WTC11 (cell line): ENCODE measurements around the gene SPATA17. TPM values are rescaled to one million over a fixed set of nuclear protein-coding genes. Genes with fewer than 3 reads are reported as not detected.

Experiments
- ATAC-seq: fragments of 200-7000 bp; cut with Tn5 transposase; 2 replicates; pipeline ENCODE4 v1.10.0; 2021; ENCODE audit warnings: mild to moderate bottlenecking, moderate library complexity
- CTCF ChIA-PET: fragments of 300-600 bp; sonication (Branson Sonifier 250); formaldehyde crosslinking; loops from one replicate; lab custom pipeline; 2021; ENCODE audit warnings: antibody characterized with exemption; lab: Charles Lee
- POLR2A ChIA-PET: fragments of 350-600 bp; sonication (Branson Sonifier 250); formaldehyde crosslinking; loops from one replicate; lab custom pipeline; 2021; ENCODE audit warnings: antibody characterized with exemption; lab: Charles Lee
- DNase-seq: peaks from one replicate; pipeline ENCODE4 v3.0.0; 2021; ENCODE audit warnings: low spot score
- H3K27ac Mint-ChIP-seq: 2 replicates; pipeline ENCODE4 v1.8.0; 2021; ENCODE audit warnings: mixed read lengths
- H3K27me3 Mint-ChIP-seq: 2 replicates; pipeline ENCODE4 v1.8.0; 2021; ENCODE audit warnings: low read depth, mild to moderate bottlenecking, moderate library complexity, mixed read lengths
- H3K36me3 Mint-ChIP-seq: 2 replicates; pipeline ENCODE4 v1.8.0; 2021; ENCODE audit warnings: mixed read lengths
- H3K4me1 Mint-ChIP-seq: 2 replicates; pipeline ENCODE4 v1.8.0; 2022; ENCODE audit warnings: mixed read lengths
- H3K4me3 Mint-ChIP-seq: 2 replicates; pipeline ENCODE4 v1.8.0; 2021; ENCODE audit warnings: mild to moderate bottlenecking, moderate library complexity, mixed read lengths
- H3K9me3 Mint-ChIP-seq: 2 replicates; pipeline ENCODE4 v1.8.0; 2021; ENCODE audit warnings: mixed read lengths
- CREM ChIP-seq: sonication (generic); formaldehyde crosslinking; IDR thresholded peaks from 2 replicates; pipeline ENCODE4 v1.8.1; 2022; ENCODE audit warnings: mild to moderate bottlenecking, missing genetic modification reagents, moderate library complexity
- ELF4 ChIP-seq: sonication (generic); formaldehyde crosslinking; IDR thresholded peaks from 2 replicates; pipeline ENCODE4 v1.8.1; 2022; ENCODE audit warnings: low read depth, mild to moderate bottlenecking, moderate library complexity, missing genetic modification reagents
- EMX1 ChIP-seq: fragments of 250-450 bp; sonication (Bioruptor Pico); IDR thresholded peaks from 2 replicates; pipeline ENCODE4 v1.8.0; 2021; ENCODE audit warnings: mild to moderate bottlenecking
- ESRRA ChIP-seq: sonication (generic); formaldehyde crosslinking; IDR thresholded peaks from 2 replicates; pipeline ENCODE4 v1.8.1; 2022; ENCODE audit warnings: mild to moderate bottlenecking, missing genetic modification reagents, borderline replicate concordance
- ETV6 ChIP-seq: sonication (generic); formaldehyde crosslinking; IDR thresholded peaks from 2 replicates; pipeline ENCODE4 v1.8.1; 2022; ENCODE audit warnings: mild to moderate bottlenecking, missing genetic modification reagents
- FOXP1 ChIP-seq: sonication (generic); formaldehyde crosslinking; IDR thresholded peaks from 2 replicates; pipeline ENCODE4 v1.8.0; 2022; ENCODE audit warnings: missing genetic modification reagents, mild to moderate bottlenecking, moderate library complexity, borderline replicate concordance
- GRHL2 ChIP-seq: fragments of 250-450 bp; sonication (Bioruptor Pico); IDR thresholded peaks from 2 replicates; pipeline ENCODE4 v1.8.0; 2022; ENCODE audit warnings: mild to moderate bottlenecking, moderate library complexity; ENCODE audit not compliant: insufficient replicate concordance, severe bottlenecking
- HMGA2 ChIP-seq: fragments of 250-450 bp; sonication (Bioruptor Pico); IDR thresholded peaks from 2 replicates; pipeline ENCODE4 v1.4.0; 2021; ENCODE audit warnings: mild to moderate bottlenecking, moderate library complexity
- IRF2 ChIP-seq: sonication (generic); formaldehyde crosslinking; IDR thresholded peaks from 2 replicates; pipeline ENCODE4 v1.8.0; 2022; ENCODE audit warnings: low read depth, missing genetic modification reagents, borderline replicate concordance
- NFYB ChIP-seq: sonication (generic); formaldehyde crosslinking; conservative IDR thresholded peaks from 2 replicates; pipeline ENCODE4 v1.8.0; 2022; ENCODE audit warnings: low read depth, missing genetic modification reagents
- NR3C1 ChIP-seq: sonication (generic); formaldehyde crosslinking; conservative IDR thresholded peaks from 2 replicates; pipeline ENCODE4 v1.8.1; 2023; ENCODE audit warnings: low read depth, mild to moderate bottlenecking, missing genetic modification reagents
- TCF7 ChIP-seq: sonication (generic); formaldehyde crosslinking; IDR thresholded peaks from 2 replicates; pipeline ENCODE4 v1.8.0; 2022; ENCODE audit warnings: mild to moderate bottlenecking, low read depth, missing genetic modification reagents, moderate library complexity
- ZNF138 ChIP-seq: sonication (generic); formaldehyde crosslinking; conservative IDR thresholded peaks from 2 replicates; pipeline ENCODE4 v1.8.1; 2022; ENCODE audit warnings: mild to moderate bottlenecking, moderate library complexity, missing genetic modification reagents
- ZNF263 ChIP-seq: sonication (generic); formaldehyde crosslinking; IDR thresholded peaks from 2 replicates; pipeline ENCODE4 v1.8.1; 2022; ENCODE audit warnings: low read depth, mild to moderate bottlenecking, moderate library complexity, missing genetic modification reagents
- total RNA-seq: library from RNA; stranded (reverse); gene quantifications from 3 replicates; pipeline ENCODE4 v1.2.3, GENCODE V29; 2021
- TF ChIP-seq, protein P1 (sequence below): fragments of 250-450 bp; sonication (Bioruptor Pico); IDR thresholded peaks from 2 replicates; pipeline ENCODE4 v1.8.0; 2021; ENCODE audit warnings: mild to moderate bottlenecking
- TF ChIP-seq, protein P2 (sequence below): fragments of 250-450 bp; sonication (Bioruptor Pico); IDR thresholded peaks from 2 replicates; pipeline ENCODE4 v1.9.0; 2021; ENCODE audit warnings: mild to moderate bottlenecking
- TF ChIP-seq, protein P3 (sequence below): fragments of 250-450 bp; sonication (Bioruptor Pico); IDR thresholded peaks from 2 replicates; pipeline ENCODE4 v1.9.0; 2021; ENCODE audit warnings: mild to moderate bottlenecking
- TF ChIP-seq, protein P4 (sequence below): sonication (generic); formaldehyde crosslinking; conservative IDR thresholded peaks from 2 replicates; pipeline ENCODE4 v1.8.1; 2022; ENCODE audit warnings: mild to moderate bottlenecking, missing genetic modification reagents
- TF ChIP-seq, protein P5 (sequence below): sonication (generic); formaldehyde crosslinking; IDR thresholded peaks from 2 replicates; pipeline ENCODE4 v1.8.0; 2022; ENCODE audit warnings: mild to moderate bottlenecking, missing genetic modification reagents
- TF ChIP-seq, protein P6 (sequence below): fragments of 200-600 bp; IDR thresholded peaks from 2 replicates; pipeline ENCODE4 v1.8.0; 2022; ENCODE audit warnings: antibody characterized with exemption

SPATA17 gene
- total RNA-seq, 1 experiment from 2014 or later = 1.3 TPM

DNA sequence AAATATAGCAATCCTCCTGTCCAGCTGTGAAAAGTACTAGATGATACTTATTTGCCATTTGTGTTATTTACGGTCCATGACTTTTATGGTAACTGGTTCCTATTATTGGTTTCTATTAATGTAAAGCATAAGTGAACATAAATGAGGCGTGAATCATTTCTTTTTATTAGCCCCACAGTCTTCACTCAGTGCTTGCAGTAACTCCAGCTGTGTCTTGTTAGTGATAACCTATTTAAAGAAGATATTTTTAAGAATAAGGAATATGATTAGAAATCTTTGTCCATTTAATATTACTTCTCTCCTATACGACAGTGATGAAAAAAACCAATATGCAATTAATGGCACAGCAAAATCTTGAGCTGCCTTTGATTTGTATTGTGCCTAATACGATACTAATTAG is 149.9 kb downstream of the SPATA17 start:
- TF ChIP-seq ZNF263 (no peak), ELF4 (CRISPR knock-in tag) (no peak), GRHL2 (no peak)
- TF ChIP-seq, all 79 proteins: peak for 0
- CTCF ChIA-PET = no interaction called here
- DNase-seq (no peak), ATAC-seq (no peak)
- no peaks in the 10 kb centered on the region for H3K27me3 Mint-ChIP-seq
- POLR2A ChIA-PET = no interaction called here
- H3K36me3 Mint-ChIP-seq = no peaks in the 10 kb centered on the region
- no peaks in the 10 kb centered on the region for H3K9me3 Mint-ChIP-seq
- H3K4me3 Mint-ChIP-seq = no peak overlapping the region
- no peaks in the 10 kb centered on the region for H3K4me1 Mint-ChIP-seq
- H3K27ac Mint-ChIP-seq = no peak overlapping the region

DNA sequence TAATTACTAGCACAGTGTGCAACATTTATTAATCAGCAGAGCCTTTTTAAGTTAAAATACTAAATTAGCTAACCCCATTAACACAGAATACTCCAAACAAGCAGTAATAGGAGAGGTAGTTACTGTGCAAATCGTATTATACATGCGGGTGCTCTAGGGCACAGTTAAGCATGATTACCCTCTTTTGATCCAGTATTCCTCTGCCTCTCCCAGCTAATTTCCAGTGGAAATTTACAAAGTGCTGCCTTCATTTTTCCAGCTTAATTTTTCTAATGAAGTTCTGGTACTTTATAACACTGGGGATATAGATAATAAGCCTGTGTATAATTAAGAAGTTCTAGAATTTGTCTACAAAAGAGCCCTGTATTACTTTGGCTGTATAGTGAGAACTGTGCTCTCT is 159.9 kb downstream of the SPATA17 start:
- ATAC-seq (no peak), DNase-seq (no peak)
- H3K4me1 Mint-ChIP-seq = no peaks in the 10 kb centered on the region
- POLR2A ChIA-PET = no interaction called here
- H3K4me3 Mint-ChIP-seq = no peak overlapping the region
- TF ChIP-seq, protein P1, sequence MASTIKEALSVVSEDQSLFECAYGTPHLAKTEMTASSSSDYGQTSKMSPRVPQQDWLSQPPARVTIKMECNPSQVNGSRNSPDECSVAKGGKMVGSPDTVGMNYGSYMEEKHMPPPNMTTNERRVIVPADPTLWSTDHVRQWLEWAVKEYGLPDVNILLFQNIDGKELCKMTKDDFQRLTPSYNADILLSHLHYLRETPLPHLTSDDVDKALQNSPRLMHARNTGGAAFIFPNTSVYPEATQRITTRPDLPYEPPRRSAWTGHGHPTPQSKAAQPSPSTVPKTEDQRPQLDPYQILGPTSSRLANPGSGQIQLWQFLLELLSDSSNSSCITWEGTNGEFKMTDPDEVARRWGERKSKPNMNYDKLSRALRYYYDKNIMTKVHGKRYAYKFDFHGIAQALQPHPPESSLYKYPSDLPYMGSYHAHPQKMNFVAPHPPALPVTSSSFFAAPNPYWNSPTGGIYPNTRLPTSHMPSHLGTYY (CRISPR knock-in tag) = no peak
- TF ChIP-seq IRF2 (no peak), NR3C1 (CRISPR knock-in tag) (no peak), CREM (CRISPR knock-in tag) (no peak), FOXP1 (CRISPR knock-in tag) (no peak), ZNF263 (no peak), ZNF138 (no peak), TCF7 (CRISPR knock-in tag) (no peak), EMX1 (CRISPR knock-in tag) (no peak), ESRRA (CRISPR knock-in tag) (no peak), GRHL2 (no peak), NFYB (CRISPR knock-in tag) (no peak), ETV6 (CRISPR knock-in tag) (no peak), HMGA2 (CRISPR knock-in tag) (no peak)
- TF ChIP-seq, protein P2, sequence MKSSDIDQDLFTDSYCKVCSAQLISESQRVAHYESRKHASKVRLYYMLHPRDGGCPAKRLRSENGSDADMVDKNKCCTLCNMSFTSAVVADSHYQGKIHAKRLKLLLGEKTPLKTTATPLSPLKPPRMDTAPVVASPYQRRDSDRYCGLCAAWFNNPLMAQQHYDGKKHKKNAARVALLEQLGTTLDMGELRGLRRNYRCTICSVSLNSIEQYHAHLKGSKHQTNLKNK (CRISPR knock-in tag) = no peak
- TF ChIP-seq, protein P3, sequence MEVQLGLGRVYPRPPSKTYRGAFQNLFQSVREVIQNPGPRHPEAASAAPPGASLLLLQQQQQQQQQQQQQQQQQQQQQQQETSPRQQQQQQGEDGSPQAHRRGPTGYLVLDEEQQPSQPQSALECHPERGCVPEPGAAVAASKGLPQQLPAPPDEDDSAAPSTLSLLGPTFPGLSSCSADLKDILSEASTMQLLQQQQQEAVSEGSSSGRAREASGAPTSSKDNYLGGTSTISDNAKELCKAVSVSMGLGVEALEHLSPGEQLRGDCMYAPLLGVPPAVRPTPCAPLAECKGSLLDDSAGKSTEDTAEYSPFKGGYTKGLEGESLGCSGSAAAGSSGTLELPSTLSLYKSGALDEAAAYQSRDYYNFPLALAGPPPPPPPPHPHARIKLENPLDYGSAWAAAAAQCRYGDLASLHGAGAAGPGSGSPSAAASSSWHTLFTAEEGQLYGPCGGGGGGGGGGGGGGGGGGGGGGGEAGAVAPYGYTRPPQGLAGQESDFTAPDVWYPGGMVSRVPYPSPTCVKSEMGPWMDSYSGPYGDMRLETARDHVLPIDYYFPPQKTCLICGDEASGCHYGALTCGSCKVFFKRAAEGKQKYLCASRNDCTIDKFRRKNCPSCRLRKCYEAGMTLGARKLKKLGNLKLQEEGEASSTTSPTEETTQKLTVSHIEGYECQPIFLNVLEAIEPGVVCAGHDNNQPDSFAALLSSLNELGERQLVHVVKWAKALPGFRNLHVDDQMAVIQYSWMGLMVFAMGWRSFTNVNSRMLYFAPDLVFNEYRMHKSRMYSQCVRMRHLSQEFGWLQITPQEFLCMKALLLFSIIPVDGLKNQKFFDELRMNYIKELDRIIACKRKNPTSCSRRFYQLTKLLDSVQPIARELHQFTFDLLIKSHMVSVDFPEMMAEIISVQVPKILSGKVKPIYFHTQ (CRISPR knock-in tag) = no peak
- TF ChIP-seq, protein P4, sequence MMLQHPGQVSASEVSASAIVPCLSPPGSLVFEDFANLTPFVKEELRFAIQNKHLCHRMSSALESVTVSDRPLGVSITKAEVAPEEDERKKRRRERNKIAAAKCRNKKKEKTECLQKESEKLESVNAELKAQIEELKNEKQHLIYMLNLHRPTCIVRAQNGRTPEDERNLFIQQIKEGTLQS (CRISPR knock-in tag) = no peak
- TF ChIP-seq, protein P5, sequence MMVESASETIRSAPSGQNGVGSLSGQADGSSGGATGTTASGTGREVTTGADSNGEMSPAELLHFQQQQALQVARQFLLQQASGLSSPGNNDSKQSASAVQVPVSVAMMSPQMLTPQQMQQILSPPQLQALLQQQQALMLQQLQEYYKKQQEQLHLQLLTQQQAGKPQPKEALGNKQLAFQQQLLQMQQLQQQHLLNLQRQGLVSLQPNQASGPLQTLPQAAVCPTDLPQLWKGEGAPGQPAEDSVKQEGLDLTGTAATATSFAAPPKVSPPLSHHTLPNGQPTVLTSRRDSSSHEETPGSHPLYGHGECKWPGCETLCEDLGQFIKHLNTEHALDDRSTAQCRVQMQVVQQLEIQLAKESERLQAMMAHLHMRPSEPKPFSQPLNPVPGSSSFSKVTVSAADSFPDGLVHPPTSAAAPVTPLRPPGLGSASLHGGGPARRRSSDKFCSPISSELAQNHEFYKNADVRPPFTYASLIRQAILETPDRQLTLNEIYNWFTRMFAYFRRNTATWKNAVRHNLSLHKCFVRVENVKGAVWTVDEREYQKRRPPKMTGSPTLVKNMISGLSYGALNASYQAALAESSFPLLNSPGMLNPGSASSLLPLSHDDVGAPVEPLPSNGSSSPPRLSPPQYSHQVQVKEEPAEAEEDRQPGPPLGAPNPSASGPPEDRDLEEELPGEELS = no peak
- TF ChIP-seq, protein P6, sequence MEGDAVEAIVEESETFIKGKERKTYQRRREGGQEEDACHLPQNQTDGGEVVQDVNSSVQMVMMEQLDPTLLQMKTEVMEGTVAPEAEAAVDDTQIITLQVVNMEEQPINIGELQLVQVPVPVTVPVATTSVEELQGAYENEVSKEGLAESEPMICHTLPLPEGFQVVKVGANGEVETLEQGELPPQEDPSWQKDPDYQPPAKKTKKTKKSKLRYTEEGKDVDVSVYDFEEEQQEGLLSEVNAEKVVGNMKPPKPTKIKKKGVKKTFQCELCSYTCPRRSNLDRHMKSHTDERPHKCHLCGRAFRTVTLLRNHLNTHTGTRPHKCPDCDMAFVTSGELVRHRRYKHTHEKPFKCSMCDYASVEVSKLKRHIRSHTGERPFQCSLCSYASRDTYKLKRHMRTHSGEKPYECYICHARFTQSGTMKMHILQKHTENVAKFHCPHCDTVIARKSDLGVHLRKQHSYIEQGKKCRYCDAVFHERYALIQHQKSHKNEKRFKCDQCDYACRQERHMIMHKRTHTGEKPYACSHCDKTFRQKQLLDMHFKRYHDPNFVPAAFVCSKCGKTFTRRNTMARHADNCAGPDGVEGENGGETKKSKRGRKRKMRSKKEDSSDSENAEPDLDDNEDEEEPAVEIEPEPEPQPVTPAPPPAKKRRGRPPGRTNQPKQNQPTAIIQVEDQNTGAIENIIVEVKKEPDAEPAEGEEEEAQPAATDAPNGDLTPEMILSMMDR = no peak
- peaks cover 4% of the 10 kb centered on the region for H3K9me3 Mint-ChIP-seq
- CTCF ChIA-PET = no interaction called here
- H3K27me3 Mint-ChIP-seq = no peaks in the 10 kb centered on the region
- no peak overlapping the region for H3K27ac Mint-ChIP-seq
- H3K36me3 Mint-ChIP-seq = no peaks in the 10 kb centered on the region
